ENCODE data around the gene GBGT1. TPM values are rescaled to one million over a fixed set of nuclear protein-coding genes. Genes with fewer than 3 reads are reported as not detected.

GBGT1 gene
- total RNA-seq, 1 donor: 3.3 TPM

DNA sequence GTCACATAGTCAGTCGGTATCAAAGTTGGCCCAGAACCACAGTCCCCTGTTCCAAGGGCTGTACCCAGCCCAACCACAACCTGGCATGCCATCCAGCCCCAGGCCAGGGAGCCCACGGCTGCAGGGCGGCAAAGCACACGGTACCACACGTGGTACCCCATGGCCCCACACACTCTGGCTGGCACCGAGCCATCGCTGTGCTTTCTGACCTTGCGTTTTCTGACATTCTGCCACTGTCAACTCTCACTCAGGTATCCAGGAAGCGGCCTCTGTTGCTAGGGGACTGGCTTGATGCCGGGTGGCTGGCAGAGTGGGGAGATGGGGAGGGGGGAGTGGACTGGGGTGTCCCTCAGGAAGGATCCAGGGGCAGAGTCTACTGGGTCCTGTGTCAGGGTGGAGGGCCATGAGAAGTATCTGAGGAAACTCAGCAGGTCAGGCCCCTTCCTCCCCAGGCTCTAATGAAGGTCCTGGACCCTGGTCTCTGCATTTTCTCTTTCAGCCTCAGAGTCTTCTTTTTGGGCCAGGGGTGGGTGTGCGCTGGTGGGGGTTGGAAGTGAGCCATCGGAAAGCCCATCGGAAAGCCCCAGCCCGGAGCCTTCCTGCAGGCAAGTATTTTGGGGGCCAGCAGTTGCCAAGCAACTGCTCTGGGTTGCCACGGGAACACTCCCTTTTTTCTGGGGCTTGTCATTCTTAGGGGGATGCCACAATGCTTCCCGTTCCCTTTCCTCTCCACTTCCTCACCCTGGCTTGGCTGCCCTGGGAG lies 21.7 kb downstream of the GBGT1 start:
- TF ChIP-seq, protein P1, sequence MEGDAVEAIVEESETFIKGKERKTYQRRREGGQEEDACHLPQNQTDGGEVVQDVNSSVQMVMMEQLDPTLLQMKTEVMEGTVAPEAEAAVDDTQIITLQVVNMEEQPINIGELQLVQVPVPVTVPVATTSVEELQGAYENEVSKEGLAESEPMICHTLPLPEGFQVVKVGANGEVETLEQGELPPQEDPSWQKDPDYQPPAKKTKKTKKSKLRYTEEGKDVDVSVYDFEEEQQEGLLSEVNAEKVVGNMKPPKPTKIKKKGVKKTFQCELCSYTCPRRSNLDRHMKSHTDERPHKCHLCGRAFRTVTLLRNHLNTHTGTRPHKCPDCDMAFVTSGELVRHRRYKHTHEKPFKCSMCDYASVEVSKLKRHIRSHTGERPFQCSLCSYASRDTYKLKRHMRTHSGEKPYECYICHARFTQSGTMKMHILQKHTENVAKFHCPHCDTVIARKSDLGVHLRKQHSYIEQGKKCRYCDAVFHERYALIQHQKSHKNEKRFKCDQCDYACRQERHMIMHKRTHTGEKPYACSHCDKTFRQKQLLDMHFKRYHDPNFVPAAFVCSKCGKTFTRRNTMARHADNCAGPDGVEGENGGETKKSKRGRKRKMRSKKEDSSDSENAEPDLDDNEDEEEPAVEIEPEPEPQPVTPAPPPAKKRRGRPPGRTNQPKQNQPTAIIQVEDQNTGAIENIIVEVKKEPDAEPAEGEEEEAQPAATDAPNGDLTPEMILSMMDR (IDR thresholded peaks at IDR 0.05; ENCODE audit: extremely low read depth, low read depth, low read length): no peak
- DNase-seq (ENCODE audit: insufficient read length, low spot score, missing footprints): no peak
- H2AFZ ChIP-seq (ENCODE audit: low read length): no peak overlapping the region
- H3K4me1 ChIP-seq (ENCODE audit: insufficient read depth, low read length): peaks cover 12% of the 10 kb centered on the region
- H3K27me3 ChIP-seq (ENCODE audit: insufficient read depth, low read length): no peaks in the 10 kb centered on the region
- H3K36me3 ChIP-seq (ENCODE audit: insufficient read depth, low read length): no peaks in the 10 kb centered on the region
- no peak overlapping the region for H3K4me3 ChIP-seq (ENCODE audit: insufficient read depth, low read length)
- H3K9me3 ChIP-seq (ENCODE audit: low read depth, low read length): no peaks in the 10 kb centered on the region
- no peak overlapping the region for H3K4me2 ChIP-seq (ENCODE audit: insufficient read depth, low read length)
- H4K20me1 ChIP-seq (ENCODE audit: insufficient read depth, low read length): peaks cover 64% of the 10 kb centered on the region
- peaks cover 18% of the 10 kb centered on the region for H3K79me2 ChIP-seq (ENCODE audit: insufficient read depth, low read length)
- no peak overlapping the region for H3K27ac ChIP-seq (ENCODE audit: low read depth, low read length)

DNA sequence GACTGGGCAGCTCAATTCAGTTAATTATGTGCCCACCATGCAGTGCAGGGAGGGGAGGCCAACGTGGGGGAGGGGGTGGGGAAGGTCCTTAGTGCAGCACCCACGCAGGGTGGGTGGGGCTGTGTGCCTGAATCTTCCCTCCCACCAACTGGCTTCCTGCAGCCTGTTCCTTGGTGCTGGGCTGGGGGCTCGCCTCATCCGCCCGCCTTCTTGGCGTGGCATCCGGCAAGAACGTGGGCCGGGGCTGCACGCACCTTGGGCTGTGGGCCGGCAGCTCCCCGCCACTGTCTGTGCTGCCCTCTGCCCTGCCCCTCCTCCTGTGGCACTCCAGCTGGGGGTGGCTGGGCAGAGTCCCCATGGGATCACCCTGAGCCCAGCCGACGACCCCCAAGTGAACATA lies 23.1 kb downstream of the GBGT1 start:
- H2AFZ ChIP-seq (ENCODE audit: low read length): no peak overlapping the region
- H3K27ac ChIP-seq (ENCODE audit: low read depth, low read length): no peak overlapping the region
- DNase-seq (ENCODE audit: insufficient read length, low spot score, missing footprints): no peak
- H3K36me3 ChIP-seq (ENCODE audit: insufficient read depth, low read length): no peaks in the 10 kb centered on the region
- no peak overlapping the region for H3K4me3 ChIP-seq (ENCODE audit: insufficient read depth, low read length)
- peaks cover 16% of the 10 kb centered on the region for H3K4me1 ChIP-seq (ENCODE audit: insufficient read depth, low read length)
- peaks cover 58% of the 10 kb centered on the region for H4K20me1 ChIP-seq (ENCODE audit: insufficient read depth, low read length)
- no peak overlapping the region for H3K4me2 ChIP-seq (ENCODE audit: insufficient read depth, low read length)
- peaks cover 18% of the 10 kb centered on the region for H3K79me2 ChIP-seq (ENCODE audit: insufficient read depth, low read length)
- TF ChIP-seq, protein P1 (IDR thresholded peaks at IDR 0.05; ENCODE audit: extremely low read depth, low read depth, low read length): no peak
- H3K27me3 ChIP-seq (ENCODE audit: insufficient read depth, low read length): no peaks in the 10 kb centered on the region
- no peaks in the 10 kb centered on the region for H3K9me3 ChIP-seq (ENCODE audit: low read depth, low read length)

DNA sequence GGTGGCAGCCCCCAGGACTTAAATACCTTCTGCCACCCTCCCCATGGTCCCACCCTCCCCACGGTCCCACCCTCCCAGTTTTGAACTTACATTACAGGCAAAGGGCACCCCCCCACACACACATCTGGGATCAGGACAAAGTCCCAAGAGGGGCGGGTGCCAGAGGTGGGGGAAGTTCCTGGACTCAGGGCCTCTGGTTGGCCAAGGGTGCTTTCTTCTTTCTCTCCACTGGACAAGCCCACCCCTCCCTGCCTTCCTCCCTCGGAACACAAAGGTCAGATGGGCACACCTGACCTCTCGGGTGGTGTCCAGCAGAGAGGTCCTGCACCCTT lies 23.6 kb downstream of the GBGT1 start:
- Histone ChIP-seq H3K4me1 (ENCODE audit: insufficient read depth, low read length) (peaks cover 21% of the 10 kb centered on the region), H3K79me2 (ENCODE audit: insufficient read depth, low read length) (peaks cover 20% of the 10 kb centered on the region), H4K20me1 (ENCODE audit: insufficient read depth, low read length) (peaks cover 56% of the 10 kb centered on the region), H3K4me2 (ENCODE audit: insufficient read depth, low read length) (no peak overlapping the region), H3K27ac (ENCODE audit: low read depth, low read length) (no peak overlapping the region), H2AFZ (ENCODE audit: low read length) (no peak overlapping the region), H3K36me3 (ENCODE audit: insufficient read depth, low read length) (no peaks in the 10 kb centered on the region), H3K4me3 (ENCODE audit: insufficient read depth, low read length) (no peak overlapping the region), H3K9me3 (ENCODE audit: low read depth, low read length) (no peaks in the 10 kb centered on the region), H3K27me3 (ENCODE audit: insufficient read depth, low read length) (no peaks in the 10 kb centered on the region)
- no peak for DNase-seq (ENCODE audit: insufficient read length, low spot score, missing footprints)
- TF ChIP-seq, protein P1 (IDR thresholded peaks at IDR 0.05; ENCODE audit: extremely low read depth, low read depth, low read length): no peak

DNA sequence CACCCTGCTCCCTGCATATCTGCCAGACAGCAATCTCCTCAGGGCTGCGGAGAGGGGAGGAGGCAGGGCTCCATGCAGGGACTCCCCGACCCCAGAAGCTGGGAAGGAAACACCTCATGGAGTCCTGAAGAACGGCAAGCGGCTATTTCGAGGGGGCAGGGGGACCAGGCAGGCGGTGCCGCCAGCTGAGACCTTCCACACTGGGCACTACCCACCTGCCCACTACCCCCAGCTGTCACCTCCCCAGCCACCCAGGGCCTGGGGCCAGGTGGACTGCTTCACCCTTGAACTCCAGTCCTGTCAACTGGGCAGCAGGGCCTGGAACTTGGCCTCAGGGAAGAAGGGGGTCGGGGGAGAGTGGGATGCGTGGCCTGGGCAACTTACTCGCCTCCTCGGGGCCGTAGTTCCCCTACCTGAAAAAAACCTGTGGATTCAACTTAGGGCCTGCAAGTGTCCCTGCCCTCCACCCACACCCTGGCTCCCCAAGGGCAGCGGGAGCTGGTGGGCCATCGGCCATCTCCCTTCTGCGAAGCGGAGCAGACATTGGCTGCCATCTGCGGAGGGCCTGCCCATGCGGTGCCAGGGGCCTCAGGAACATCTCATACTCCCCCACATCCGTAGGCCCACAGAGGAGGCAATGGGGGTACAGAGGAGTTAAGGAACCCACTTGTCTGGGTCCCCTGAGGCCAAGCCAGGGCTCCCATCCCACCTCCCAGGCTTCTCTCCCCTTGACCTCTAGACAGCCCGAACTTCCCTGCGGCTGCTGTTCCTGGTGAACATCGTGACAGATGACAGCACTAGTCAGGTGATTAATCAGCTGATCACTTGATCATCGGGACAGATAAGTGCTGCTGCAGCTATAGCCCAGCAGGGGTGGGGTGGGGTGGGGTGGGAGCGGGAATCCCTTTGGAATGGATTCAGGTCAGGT lies 24.2 kb downstream of the GBGT1 start:
- H3K27me3 ChIP-seq (ENCODE audit: insufficient read depth, low read length): no peaks in the 10 kb centered on the region
- no peaks in the 10 kb centered on the region for H3K9me3 ChIP-seq (ENCODE audit: low read depth, low read length)
- no peak overlapping the region for H3K27ac ChIP-seq (ENCODE audit: low read depth, low read length)
- TF ChIP-seq, protein P1 (IDR thresholded peaks at IDR 0.05; ENCODE audit: extremely low read depth, low read depth, low read length): no peak
- H2AFZ ChIP-seq (ENCODE audit: low read length): no peak overlapping the region
- peaks cover 56% of the 10 kb centered on the region for H4K20me1 ChIP-seq (ENCODE audit: insufficient read depth, low read length)
- DNase-seq (ENCODE audit: insufficient read length, low spot score, missing footprints): no peak
- H3K4me2 ChIP-seq (ENCODE audit: insufficient read depth, low read length): no peak overlapping the region
- no peaks in the 10 kb centered on the region for H3K36me3 ChIP-seq (ENCODE audit: insufficient read depth, low read length)
- peaks cover 17% of the 10 kb centered on the region for H3K79me2 ChIP-seq (ENCODE audit: insufficient read depth, low read length)
- peaks cover 21% of the 10 kb centered on the region for H3K4me1 ChIP-seq (ENCODE audit: insufficient read depth, low read length)
- H3K4me3 ChIP-seq (ENCODE audit: insufficient read depth, low read length): no peak overlapping the region
